ENCODE measurements around the gene TMEM171.

- no peak for TF ChIP-seq CTCF (IDR thresholded peaks at IDR 0.05)
- no peak for TF ChIP-seq POLR2AphosphoS5 (IDR thresholded peaks at IDR 0.05)
- no peak for TF ChIP-seq POLR2A (IDR thresholded peaks at IDR 0.05)
These were observed 53.9 kb downstream of the TMEM171 start for GRCh38 chr5:73174100-73174815.
